Activated CD8-positive, alpha-beta memory T cell treated with anti-CD3 and anti-CD28 coated beads, Interleukin-2, amount 50 U/mL, for 48 hours (primary cell): ENCODE measurements around the gene MRPL43.
A peak's percentile ranks its signal among the peaks of the same experiment; 100 is the strongest.
"Not testable (repeated sequence)": the region's sequence is repeated elsewhere in the genome, so short reads cannot be mapped to it uniquely, and the experiment has no call there.

Experiments used
- DNase-seq: peaks from one replicate; pipeline ENCODE4 v3.0.0-alpha.2; 2020

Gene MRPL43

DNA sequence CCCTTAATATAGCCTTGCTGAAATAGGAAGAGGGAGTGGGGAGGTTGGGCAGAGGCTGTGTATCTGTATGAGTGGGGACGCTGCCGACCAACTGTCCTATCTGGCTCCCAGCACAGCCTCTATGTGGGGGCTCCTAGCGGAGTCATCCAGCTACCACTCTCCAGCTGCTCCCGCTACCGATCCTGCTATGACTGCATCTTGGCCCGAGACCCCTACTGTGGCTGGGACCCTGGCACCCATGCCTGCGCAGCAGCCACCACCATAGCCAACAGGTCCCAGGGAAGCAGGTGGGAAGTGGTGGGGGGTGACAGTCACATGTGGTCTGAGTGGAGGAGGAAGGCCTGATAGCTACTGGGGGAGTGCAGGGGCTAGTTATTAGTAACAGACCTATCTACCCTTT, 6.6 kb downstream of the MRPL43 start:
- DNase-seq, result peak; percentile 23

GRCh38 chr10:100980311-100980710, 7.0 kb downstream of the MRPL43 start:
- peak; percentile 32 for DNase-seq

- peak; percentile 35 for DNase-seq
These were observed 7.5 kb downstream of the MRPL43 start for GRCh38 chr10:100979791-100980272.

DNA sequence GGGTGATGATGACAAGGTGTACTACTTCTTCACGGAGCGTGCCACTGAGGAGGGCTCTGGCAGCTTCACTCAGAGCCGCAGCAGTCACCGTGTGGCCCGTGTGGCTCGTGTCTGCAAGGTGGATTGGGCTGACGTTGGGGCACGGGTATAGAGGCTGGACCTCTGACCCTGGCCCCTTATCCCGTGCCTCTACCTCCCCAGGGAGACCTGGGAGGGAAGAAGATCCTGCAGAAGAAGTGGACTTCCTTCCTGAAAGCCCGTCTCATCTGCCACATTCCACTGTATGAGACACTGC, 8.4 kb downstream of the MRPL43 start:
- DNase-seq, result no peak

GRCh38 chr10:100978121-100978900, 9.0 kb downstream of the MRPL43 start:
- peak; percentile 28 for DNase-seq

- peak; percentile 40 for DNase-seq
These were observed 9.9 kb downstream of the MRPL43 start for GRCh38 chr10:100977436-100977835.

DNA sequence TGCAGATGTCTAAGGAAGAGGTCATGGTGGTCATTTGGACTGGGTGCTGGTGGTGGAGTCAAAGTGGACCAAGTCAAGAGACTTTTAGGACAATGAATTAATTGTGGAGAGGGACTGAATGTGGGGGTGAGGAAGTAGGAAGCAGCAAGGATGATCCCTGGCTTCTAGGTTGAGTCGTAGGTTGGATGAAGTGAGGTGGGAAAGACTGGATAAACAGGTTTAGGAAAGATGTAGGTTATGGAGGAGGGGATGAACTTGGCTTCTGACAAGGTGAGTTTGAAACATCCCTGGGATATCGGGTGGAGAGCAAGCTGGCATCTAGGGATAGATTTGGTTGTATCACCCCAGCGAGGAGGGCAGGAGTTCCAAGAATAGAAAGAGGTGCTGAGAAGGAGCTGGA, 10.4 kb downstream of the MRPL43 start:
- DNase-seq, result no peak

- DNase-seq, result not testable (repeated sequence)
These were observed 11.9 kb downstream of the MRPL43 start for GRCh38 chr10:100975397-100975796.

DNA sequence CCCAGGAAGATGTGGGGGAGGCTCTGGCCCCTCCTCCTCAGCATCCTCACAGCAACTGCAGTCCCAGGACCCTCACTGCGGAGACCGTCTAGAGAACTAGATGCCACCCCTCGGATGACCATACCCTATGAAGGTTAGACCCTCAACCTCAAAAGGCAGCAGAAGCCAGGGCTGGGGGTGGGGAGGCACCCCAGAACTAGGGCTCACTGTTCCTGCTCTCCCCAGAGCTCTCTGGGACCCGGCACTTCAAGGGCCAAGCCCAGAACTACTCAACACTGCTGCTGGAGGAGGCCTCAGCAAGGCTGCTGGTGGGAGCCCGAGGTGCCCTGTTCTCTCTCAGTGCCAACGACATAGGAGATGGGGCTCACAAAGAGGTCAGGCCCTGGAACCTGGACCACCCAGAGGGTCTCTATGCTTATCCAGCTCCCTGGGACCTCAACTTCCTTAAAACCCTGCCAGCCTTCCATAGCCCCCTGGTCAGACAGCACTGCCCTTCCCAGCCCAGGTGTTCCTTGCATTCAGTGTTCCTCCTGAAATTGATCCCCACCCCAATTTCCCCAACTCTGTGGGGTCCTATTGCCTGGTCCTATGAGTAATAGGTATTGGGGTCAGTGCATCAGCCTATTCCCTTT, 14.3 kb downstream of the MRPL43 start:
- peak; percentile 41 for DNase-seq

GRCh38 chr10:100972115-100972903, 15.0 kb downstream of the MRPL43 start:
- peak; percentile 48 for DNase-seq

GRCh38 chr10:100970914-100971811, 16.1 kb downstream of the MRPL43 start:
- DNase-seq, result peak; percentile 44

- DNase-seq, result peak; percentile 59
These were observed 17.0 kb downstream of the MRPL43 start for GRCh38 chr10:100970076-100970913.

DNA sequence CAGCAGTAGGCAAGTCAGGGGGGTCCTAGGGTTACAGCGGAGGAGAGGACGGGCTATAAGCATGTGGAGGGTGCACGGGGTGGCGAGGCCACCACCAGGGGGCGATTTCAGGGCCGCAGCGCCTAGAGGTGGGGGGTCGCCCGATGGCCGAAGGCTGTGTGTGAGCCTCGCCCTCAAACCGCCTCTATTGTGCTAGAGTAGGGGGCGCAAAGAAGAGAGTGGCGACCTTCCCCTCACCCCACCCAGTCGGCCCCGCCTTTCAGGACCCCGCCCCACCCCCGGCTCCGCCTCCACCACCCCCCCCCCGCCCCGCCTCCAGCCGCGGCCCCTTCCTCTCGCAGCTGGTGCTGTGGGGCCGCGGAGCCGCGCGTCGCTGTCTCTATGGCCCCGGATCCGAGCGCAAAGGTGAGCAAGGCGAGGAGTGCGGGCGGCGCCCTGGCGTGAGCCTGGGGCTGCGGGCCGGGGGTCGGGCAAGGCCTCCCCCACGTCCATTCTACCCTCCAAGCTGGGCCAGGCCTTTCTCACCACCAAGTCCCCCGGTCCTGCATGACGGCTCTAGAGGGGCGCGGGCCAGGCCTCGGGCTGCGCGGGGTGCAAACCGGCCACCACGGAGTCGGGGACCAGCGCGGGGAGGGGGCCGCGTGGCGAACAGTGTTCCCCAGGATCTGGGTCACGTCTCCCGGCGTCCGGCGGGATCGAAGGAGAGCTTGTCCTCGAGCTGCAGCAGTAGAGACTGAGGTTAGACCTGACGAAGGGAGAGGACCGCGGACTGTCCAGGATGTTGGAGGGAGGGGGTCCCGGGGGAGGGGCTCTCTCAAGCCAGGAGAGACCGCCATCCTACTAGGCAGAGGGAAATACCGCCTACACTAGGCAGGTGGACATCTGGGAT, 17.9 kb downstream of the MRPL43 start, which contains the start of gene SEMA4G:
TSS of gene SEMA4G (plus strand) at position 318 of the 889 bp plus-strand sequence. CDS start 3,409 bp downstream, outside the sequence.
- DNase-seq, result peak; percentile 80

DNA sequence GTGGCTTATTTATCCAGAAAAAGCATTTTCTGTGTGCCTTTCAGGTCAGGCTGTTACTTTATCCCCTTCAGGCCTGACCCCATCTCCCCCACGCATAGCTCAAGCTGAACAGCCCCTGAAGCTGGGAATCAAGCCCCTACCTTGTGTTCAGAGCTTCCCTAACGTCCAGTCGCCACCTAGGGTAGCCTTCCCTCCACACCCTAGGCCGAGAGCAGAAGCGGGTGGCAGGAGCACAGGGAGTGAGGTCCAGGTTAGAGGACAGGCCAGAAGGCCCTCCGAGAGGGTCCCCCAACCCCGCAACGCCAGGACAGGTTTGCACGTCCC, 18.5 kb downstream of the MRPL43 start:
- no peak for DNase-seq

GRCh38 chr10:100968062-100968736, 19.1 kb downstream of the MRPL43 start:
- peak; percentile 34 for DNase-seq

- DNase-seq, result no peak
These were observed 20.0 kb downstream of the MRPL43 start for GRCh38 chr10:100967332-100967731.

DNA sequence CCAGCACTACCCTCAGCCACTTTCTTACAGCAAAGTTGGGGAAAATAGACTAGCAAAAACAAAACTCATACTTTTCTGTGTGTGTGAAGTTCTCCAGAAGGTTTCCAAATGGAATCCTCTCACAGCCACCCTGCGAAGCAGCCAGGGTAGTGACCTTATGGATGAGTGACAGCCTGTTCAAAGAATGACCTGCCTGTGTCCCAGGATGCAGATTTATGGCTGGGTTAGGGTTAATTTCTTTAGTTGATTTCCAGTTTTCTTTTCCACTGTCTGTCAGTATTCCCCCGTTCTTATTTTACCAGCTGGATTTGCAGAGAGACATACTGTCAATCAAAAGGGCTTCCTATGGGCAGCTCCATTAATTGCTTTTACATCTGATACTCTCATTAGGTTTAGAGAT, 20.4 kb downstream of the MRPL43 start:
- no peak for DNase-seq

DNA sequence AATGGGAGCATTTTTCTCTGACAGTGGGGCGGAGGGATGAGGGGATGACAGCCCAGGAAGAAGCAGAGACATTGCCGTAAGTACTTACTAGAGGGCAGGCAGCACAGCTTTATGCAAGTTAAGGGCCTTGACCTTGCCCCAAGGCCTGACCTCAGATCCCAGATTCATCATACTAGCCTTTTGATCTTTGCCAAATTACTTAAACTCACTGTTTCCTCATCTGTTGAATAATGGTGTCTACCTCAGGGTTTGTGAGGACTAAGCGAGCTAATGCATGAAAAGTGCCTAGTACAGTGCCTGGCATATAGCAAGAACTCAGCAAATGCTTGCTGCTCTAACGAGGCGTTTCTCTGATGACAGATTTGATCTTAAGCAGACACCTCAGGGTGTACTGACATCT, 21.5 kb downstream of the MRPL43 start:
- DNase-seq, result no peak

GRCh38 chr10:100963826-100964225, 23.5 kb downstream of the MRPL43 start:
- DNase-seq, result no peak
